Measurements from ENCODE around the gene DNM3. TPM values are rescaled to one million over a fixed set of nuclear protein-coding genes. Genes with fewer than 3 reads are reported as not detected.

The DNM3 gene
- total RNA-seq, 1 donor from 2014 or later: 1.1 TPM

GRCh38 chr1:172169836-172170235, 328.5 kb downstream of the DNM3 start:
- no peaks in the 10 kb centered on the region for H3K4me1 Mint-ChIP-seq
- no peak overlapping the region for H2AFZ ChIP-seq (replicated peaks)
- no peak overlapping the region for H3K4me2 ChIP-seq
- no peak overlapping the region for H3K4me3 Mint-ChIP-seq
- H3K79me2 ChIP-seq (ENCODE audit: low read depth): no peaks in the 10 kb centered on the region
- H3K4me3 ChIP-seq: no peak overlapping the region
- peaks cover 4% of the 10 kb centered on the region for H3K27me3 Mint-ChIP-seq (ENCODE audit: insufficient read depth, low read depth)
- no peaks in the 10 kb centered on the region for H4K20me1 ChIP-seq (ENCODE audit: low read depth)
- no peaks in the 10 kb centered on the region for H3K9me3 Mint-ChIP-seq
- no peak overlapping the region for H3K9ac ChIP-seq
- no peak for TF ChIP-seq EZH2 (IDR thresholded peaks at IDR 0.05)
- TF ChIP-seq CTCF (IDR thresholded peaks at IDR 0.05): no peak
- TF ChIP-seq EZH2phosphoT487 (IDR thresholded peaks at IDR 0.05): no peak
- H3K27me3 ChIP-seq: no peaks in the 10 kb centered on the region
- no peak for DNase-seq (ENCODE audit: low spot score)
- no peaks in the 10 kb centered on the region for H3K9me3 ChIP-seq (ENCODE audit: low read depth)
- H3K27ac Mint-ChIP-seq: no peak overlapping the region
- no peaks in the 10 kb centered on the region for H3K4me1 ChIP-seq
- H3K36me3 Mint-ChIP-seq: no peaks in the 10 kb centered on the region
- no peaks in the 10 kb centered on the region for H3K36me3 ChIP-seq
- no peak overlapping the region for H3K27ac ChIP-seq
- H3F3A ChIP-seq (ENCODE audit: low read depth): no peaks in the 10 kb centered on the region

GRCh38 chr1:172172352-172172831, 331.1 kb downstream of the DNM3 start:
- Histone ChIP-seq H3K36me3 (no peaks in the 10 kb centered on the region), H3K9ac (no peak overlapping the region), H3K4me2 (no peak overlapping the region), H2AFZ (replicated peaks) (no peak overlapping the region), H3K79me2 (ENCODE audit: low read depth) (no peaks in the 10 kb centered on the region), H3K27ac (no peak overlapping the region), H4K20me1 (ENCODE audit: low read depth) (no peaks in the 10 kb centered on the region), H3K4me3 (no peak overlapping the region), H3K27me3 (no peaks in the 10 kb centered on the region), H3K9me3 (ENCODE audit: low read depth) (no peaks in the 10 kb centered on the region), H3K4me1 (no peaks in the 10 kb centered on the region), H3F3A (ENCODE audit: low read depth) (no peaks in the 10 kb centered on the region)
- no peak for DNase-seq (ENCODE audit: low spot score)
- Mint-ChIP-seq H3K27ac (no peak overlapping the region), H3K36me3 (no peaks in the 10 kb centered on the region), H3K27me3 (ENCODE audit: insufficient read depth, low read depth) (peaks cover 4% of the 10 kb centered on the region), H3K4me1 (no peaks in the 10 kb centered on the region), H3K9me3 (no peaks in the 10 kb centered on the region), H3K4me3 (no peak overlapping the region)
- TF ChIP-seq EZH2 (IDR thresholded peaks at IDR 0.05) (no peak), EZH2phosphoT487 (IDR thresholded peaks at IDR 0.05) (no peak), CTCF (IDR thresholded peaks at IDR 0.05) (no peak)

GRCh38 chr1:172176206-172176605, 334.9 kb downstream of the DNM3 start:
- H3K27me3 ChIP-seq: no peaks in the 10 kb centered on the region
- H3K4me1 ChIP-seq: no peaks in the 10 kb centered on the region
- no peaks in the 10 kb centered on the region for H3K79me2 ChIP-seq (ENCODE audit: low read depth)
- Mint-ChIP-seq H3K27me3 (ENCODE audit: insufficient read depth, low read depth) (peaks cover 2% of the 10 kb centered on the region), H3K36me3 (no peaks in the 10 kb centered on the region), H3K4me1 (no peaks in the 10 kb centered on the region), H3K4me3 (no peak overlapping the region), H3K27ac (no peak overlapping the region), H3K9me3 (no peaks in the 10 kb centered on the region)
- H3K36me3 ChIP-seq: no peaks in the 10 kb centered on the region
- H3K9me3 ChIP-seq (ENCODE audit: low read depth): no peaks in the 10 kb centered on the region
- no peak for TF ChIP-seq CTCF (IDR thresholded peaks at IDR 0.05)
- TF ChIP-seq EZH2phosphoT487 (IDR thresholded peaks at IDR 0.05): no peak
- TF ChIP-seq EZH2 (IDR thresholded peaks at IDR 0.05): no peak
- H2AFZ ChIP-seq (replicated peaks): no peak overlapping the region
- no peaks in the 10 kb centered on the region for H4K20me1 ChIP-seq (ENCODE audit: low read depth)
- H3K9ac ChIP-seq: no peak overlapping the region
- H3K27ac ChIP-seq: no peak overlapping the region
- no peaks in the 10 kb centered on the region for H3F3A ChIP-seq (ENCODE audit: low read depth)
- H3K4me3 ChIP-seq: no peak overlapping the region
- DNase-seq (ENCODE audit: low spot score): no peak
- no peak overlapping the region for H3K4me2 ChIP-seq

Data from neural progenitor cell (in vitro differentiated cells).